SW480 (cell line): ENCODE measurements around the gene CDC42BPA.
"Not testable (repeated sequence)": the region's sequence is repeated elsewhere in the genome, so short reads cannot be mapped to it uniquely, and the experiment has no call there.

Experiments
- DNase-seq: peaks from one replicate; pipeline ENCODE4 v3.0.0-alpha.2; 2016; ENCODE audit warnings: low spot score

The CDC42BPA gene

GRCh38 chr1:227192163-227192562, 126.1 kb downstream of the CDC42BPA start:
- DNase-seq: peak; percentile 3

GRCh38 chr1:227191607-227192006, 126.7 kb downstream of the CDC42BPA start:
- DNase-seq: no peak

GRCh38 chr1:227190321-227190720, 128.0 kb downstream of the CDC42BPA start:
- no peak for DNase-seq

- no peak for DNase-seq
Measured at GRCh38 chr1:227185291-227185690, 133.0 kb downstream of the CDC42BPA start.

- no peak for DNase-seq
Measured at GRCh38 chr1:227182012-227182411, 136.3 kb downstream of the CDC42BPA start.

GRCh38 chr1:227175611-227176010, 142.7 kb downstream of the CDC42BPA start:
- DNase-seq: no peak

GRCh38 chr1:227174164-227174563, 144.1 kb downstream of the CDC42BPA start:
- no peak for DNase-seq

GRCh38 chr1:227170361-227171166, 147.7 kb downstream of the CDC42BPA start:
- DNase-seq: no peak

- DNase-seq: no peak
Measured at GRCh38 chr1:227169343-227169742, 148.9 kb downstream of the CDC42BPA start.

GRCh38 chr1:227167276-227168101, 150.8 kb downstream of the CDC42BPA start:
- no peak for DNase-seq

GRCh38 chr1:227166559-227166958, 151.7 kb downstream of the CDC42BPA start:
- DNase-seq: no peak

GRCh38 chr1:227161470-227161869, 156.8 kb downstream of the CDC42BPA start:
- no peak for DNase-seq

- DNase-seq: no peak
Measured at GRCh38 chr1:227156520-227156919, 161.8 kb downstream of the CDC42BPA start.

GRCh38 chr1:227155688-227156087, 162.6 kb downstream of the CDC42BPA start:
- DNase-seq: no peak

GRCh38 chr1:227155004-227155403, 163.3 kb downstream of the CDC42BPA start:
- no peak for DNase-seq

GRCh38 chr1:227152525-227152924, 165.8 kb downstream of the CDC42BPA start:
- DNase-seq: no peak

- no peak for DNase-seq
Measured at GRCh38 chr1:227140376-227140775, 177.9 kb downstream of the CDC42BPA start.

- DNase-seq: no peak
Measured at GRCh38 chr1:227136210-227136820, 182.0 kb downstream of the CDC42BPA start.

- DNase-seq: no peak
Measured at GRCh38 chr1:227134686-227135314, 183.5 kb downstream of the CDC42BPA start.

GRCh38 chr1:227132695-227133094, 185.6 kb downstream of the CDC42BPA start:
- not testable (repeated sequence) for DNase-seq

GRCh38 chr1:227131193-227131592, 187.1 kb downstream of the CDC42BPA start:
- peak; percentile 32 for DNase-seq

GRCh38 chr1:227127891-227128290, 190.4 kb downstream of the CDC42BPA start:
- no peak for DNase-seq
